GM15510 (cell line): Measurements from ENCODE around the gene OGA.

Experiments
- POLR2A ChIP-seq: IDR thresholded peaks from 3 replicates; pipeline ENCODE4 v1.6.1; 2011; ENCODE audit warnings: borderline replicate concordance; ENCODE audit not compliant: insufficient read length; ENCODE audit errors: extremely low read depth

The OGA gene

GRCh38 chr10:101776161-101776817, 42.0 kb downstream of the OGA start:
- no peak for TF ChIP-seq POLR2A

DNA sequence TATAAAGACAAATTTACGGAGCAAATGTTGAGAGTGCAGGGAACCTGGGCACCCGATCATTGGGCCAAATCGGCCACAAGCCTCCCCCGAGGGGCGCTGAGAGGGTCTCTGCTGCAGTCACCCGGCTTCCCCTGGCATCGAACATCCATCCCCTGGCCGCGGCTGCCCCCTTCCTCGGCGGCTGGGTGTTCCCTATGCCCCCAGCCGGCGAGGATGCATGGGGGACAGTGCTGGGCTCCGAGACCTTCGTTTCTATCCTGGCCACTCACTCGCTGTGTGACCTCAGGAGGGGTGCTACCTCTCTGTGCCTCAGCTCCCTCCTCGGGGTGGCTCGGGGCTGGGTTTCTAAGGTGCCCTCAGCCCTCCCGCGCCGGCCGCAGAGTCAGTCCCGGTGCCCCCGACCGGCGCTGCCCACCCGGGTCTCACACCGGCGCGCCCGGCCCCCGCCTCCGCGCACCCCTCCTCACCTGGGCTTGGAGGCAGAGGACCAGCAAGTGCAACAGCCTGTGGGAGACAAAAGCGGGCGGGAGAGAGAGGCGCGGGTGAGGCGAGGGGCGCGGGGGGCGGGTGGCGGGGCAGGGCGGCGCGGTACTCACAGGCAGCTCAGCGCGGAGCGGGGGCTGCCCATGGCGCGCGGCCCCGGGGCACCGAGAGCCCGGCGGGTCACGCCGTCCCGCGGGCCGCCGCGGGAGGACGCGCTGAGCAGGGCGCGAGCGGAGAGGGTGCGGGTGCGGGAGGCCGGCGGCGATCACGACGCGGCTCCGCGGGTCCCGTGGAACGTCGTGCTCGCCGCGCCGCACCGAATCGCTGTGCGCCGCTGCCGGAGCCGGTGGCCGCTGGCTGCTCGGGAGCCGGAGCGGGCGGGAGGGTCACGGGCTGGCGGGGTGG, 42.7 kb downstream of the OGA start, which contains the start of gene FGF8:
TSS of gene FGF8 (minus strand) at position 842 of the 888 bp plus-strand sequence. CDS start at position 628, 214 bp downstream.
- no peak for TF ChIP-seq POLR2A

DNA sequence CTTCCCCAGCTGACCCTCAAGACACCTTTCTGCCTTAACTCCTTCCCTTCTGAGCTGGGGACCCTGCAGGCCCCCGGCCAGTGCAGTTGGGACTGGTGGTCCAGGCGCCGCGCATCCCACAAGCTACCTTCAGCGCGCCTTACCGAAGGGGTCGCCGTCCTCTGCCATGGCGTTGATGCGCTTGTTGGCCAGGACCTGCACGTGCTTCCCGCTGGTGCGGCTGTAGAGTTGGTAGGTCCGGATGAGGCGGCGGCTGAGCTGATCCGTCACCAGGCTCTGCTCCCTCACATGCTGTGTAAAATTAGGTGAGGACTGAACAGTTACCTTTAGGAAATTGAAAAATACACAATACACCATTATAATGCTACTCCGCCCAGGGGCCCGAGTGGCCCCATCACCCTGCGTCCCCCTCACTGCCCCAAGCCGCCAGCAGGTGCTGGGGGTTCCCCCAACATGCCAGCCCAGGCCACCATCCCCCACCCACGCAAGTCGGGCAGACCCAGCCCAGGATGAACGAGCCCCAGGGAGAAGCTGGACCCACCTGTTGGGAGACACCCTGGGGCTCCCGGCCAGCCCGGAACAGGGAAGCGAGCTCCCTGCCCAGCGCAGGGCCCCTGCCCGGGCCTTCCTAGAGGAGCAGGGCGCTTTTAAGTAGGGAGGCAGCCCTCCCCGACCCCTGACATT, 43.5 kb downstream of the OGA start:
- TF ChIP-seq POLR2A, result no peak

DNA sequence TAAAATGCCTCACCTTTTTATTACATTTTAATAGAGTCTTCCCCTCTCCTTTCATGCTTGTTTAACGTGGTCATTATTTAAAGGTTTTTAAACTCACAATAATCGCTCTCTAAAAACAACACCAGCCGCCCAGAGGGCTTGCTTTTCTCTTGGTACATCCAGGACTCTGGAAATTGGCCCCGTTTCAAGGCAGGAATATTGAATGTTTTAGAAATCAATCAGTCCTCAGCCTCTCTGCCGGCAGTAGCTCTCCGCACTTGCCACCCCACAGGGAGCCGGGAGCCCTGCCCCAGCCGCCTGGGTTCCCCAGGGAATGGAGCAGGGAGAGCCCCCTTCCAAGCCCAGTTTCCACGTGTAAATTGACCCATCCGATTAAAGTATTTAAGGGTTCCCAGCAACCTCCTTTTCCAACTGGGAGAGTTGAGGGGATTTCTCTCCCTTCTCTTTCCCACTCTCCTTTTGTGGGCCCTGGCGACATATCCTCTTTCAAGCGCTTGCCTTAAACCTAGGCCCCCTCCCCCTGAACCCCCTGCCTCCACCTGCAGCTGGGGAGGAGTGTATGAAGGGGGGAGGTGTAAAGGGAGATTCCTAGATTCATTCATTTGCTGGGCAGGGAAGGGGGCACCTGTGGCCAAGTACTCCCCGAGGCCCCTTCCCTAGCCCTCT, 44.2 kb downstream of the OGA start:
- TF ChIP-seq POLR2A, result no peak

DNA sequence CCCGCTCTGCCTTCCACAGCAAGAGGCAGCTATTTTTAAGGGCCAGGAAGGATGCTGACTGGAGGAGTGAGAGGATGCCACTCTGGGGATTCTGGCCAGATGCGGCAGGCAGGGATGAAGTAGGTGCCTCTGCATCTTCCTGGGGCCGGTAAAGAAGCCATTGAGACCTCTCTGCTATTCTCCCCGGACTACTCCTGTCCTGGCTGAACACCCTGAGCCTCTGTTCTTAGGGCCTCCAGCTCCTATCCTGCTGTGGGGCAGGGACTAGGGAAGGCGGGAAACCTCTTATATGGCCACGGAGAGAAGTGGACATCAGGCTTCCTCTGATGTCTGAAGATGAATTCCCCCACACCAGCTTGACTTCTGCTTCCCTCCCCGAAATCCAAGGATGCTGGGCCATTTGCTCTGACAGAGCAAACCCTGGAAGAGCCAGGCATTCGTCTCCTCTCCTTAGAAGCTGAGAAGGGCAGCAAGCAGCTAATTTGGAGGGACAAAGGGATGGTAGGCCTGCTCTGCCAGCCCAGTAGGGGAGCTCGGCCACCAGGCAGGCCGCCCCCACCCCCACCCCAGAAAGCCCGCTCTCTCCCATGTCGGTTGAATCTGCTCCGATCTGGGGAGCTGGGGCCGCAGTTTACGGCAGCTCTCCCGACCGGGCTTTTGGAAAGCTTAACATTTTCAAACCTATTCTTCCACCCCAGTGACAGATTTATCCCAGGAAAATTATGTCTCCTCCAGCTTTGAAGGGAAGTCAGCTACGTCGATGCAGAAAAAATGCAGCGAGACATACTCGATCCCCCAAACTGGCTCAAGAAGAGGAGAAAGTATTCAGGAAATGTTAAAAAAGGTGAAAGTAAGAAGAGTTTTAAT, 45.1 kb downstream of the OGA start:
- no peak for TF ChIP-seq POLR2A

- no peak for TF ChIP-seq POLR2A
Measured at GRCh38 chr10:101772017-101772894, 46.0 kb downstream of the OGA start.

- TF ChIP-seq POLR2A, result no peak
Measured at GRCh38 chr10:101771380-101771779, 46.9 kb downstream of the OGA start.

DNA sequence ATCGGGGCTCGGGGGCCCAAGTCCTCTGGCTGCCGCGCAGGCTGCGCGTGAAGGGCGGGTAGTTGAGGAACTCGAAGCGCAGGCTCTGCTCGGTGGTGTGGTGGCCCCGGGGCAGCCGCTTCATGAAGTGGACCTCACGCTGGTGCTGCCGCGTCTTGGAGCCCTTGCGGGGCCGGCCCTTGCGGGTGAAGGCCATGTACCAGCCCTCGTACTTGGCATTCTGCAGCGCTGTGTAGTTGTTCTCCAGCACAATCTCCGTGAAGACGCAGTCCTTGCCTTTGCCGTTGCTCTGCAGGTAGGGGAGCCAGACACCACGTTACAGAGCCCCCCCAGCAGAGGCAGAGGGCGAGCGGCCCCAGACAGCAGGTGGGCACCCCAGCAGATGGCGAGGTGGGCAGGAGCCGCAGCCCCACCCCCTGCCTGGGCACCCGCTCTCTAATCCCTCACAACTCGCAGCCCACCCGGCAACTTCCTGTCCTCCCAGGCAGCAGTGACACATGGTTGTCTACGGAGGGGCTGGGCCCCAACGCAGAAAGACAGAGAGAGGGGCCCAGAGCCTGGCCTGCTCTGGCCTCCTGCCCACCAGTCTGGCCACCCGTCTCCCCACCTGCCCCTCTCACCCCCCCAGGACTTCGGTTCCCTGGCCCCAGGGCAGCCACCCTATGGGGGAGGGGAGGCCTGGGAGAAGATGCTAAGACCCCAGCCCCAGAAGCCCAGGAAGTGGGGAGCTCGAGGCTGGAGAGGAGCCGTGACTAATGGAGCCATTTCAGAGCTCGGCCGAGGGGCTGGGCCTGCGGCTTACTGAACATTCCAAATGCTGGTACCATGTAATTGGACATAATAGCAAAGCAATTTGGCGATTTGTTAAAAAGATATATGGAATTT, 47.7 kb downstream of the OGA start:
- no peak for TF ChIP-seq POLR2A

- no peak for TF ChIP-seq POLR2A
Measured at GRCh38 chr10:101769541-101770180, 48.6 kb downstream of the OGA start.

- no peak for TF ChIP-seq POLR2A
Measured at GRCh38 chr10:101768791-101769170, 49.5 kb downstream of the OGA start.

DNA sequence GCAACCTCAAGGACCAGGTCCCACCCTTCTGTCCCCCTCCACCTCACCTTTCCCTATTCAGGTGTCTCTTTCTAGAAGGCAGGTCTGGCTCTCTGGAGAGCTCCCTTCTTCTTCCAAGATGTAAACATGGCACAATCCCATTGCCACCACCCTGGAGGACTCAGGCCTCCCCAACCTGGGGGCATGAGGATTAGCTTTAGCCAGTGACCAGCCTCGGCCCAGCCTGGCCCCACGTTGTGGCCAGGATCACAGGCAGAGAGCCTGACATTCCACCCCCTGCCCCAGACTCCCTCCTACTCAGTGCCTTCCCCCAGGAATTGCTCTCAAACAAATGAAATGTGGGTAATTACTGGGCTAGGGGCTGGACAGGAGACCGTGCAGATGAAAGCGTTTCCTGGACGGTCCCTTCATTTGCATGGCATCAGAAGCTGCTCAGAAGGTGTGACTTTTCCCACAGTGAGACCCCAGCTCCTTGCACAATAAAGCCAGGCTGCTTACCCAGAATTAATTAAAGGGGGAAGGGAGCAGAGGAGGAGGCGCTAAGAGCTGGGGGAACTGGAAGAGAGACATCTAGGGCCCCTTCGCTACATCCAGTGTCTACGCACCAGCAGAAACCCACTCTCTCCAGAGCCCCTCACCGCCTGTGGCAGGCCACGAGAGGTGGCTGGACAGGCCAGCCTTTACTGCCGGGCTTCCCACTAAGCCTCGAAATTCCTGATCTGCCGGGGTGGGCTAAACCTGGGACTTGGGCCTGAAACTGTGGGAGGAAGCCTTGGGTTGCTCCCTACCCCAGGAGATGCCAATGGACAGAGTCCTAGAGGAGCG, 50.1 kb downstream of the OGA start:
- TF ChIP-seq POLR2A, result no peak
